HAP-1 (cell line): ENCODE measurements around the gene GYPC.
A peak's percentile ranks its signal among the peaks of the same experiment; 100 is the strongest.

Experiments used
- DNase-seq, 2 experiments: peaks; one replicate each; pipeline ENCODE4 v3.0.0-alpha.2; 2016 to 2020; ENCODE audit warnings: low spot score in 2 of 2
- H3K27me3 ChIP-seq: fragments of 250-450 bp; sonication (Bioruptor Pico); 2 replicates; pipeline ENCODE4 v1.5.1; 2020; ENCODE audit warnings: low read depth, mild to moderate bottlenecking, moderate library complexity
- H3K36me3 ChIP-seq: fragments of 250-450 bp; sonication (Bioruptor Pico); replicated peaks from 2 replicates; pipeline ENCODE4 v1.5.1; 2020; ENCODE audit warnings: mild to moderate bottlenecking
- H3K4me1 ChIP-seq: fragments of 250-450 bp; sonication (Bioruptor Pico); 2 replicates; pipeline ENCODE4 v1.5.1; 2020; ENCODE audit warnings: mild to moderate bottlenecking
- H3K4me3 ChIP-seq: fragments of 250-450 bp; sonication (Bioruptor Pico); 2 replicates; pipeline ENCODE4 v1.5.1; 2020; ENCODE audit warnings: mild to moderate bottlenecking, moderate library complexity
- H3K9me3 ChIP-seq: fragments of 250-450 bp; sonication (Bioruptor Pico); 2 replicates; pipeline ENCODE4 v1.5.1; 2020; ENCODE audit warnings: mild to moderate bottlenecking, moderate library complexity
- in situ Hi-C: fragments of 300-500 bp; cut with MboI; formaldehyde crosslinking; loops from 3 replicates; pipeline ENCODE4 v1.14.3; 2020; ENCODE audit warnings: low sequenced_read_pairs, inconsistent platforms, mixed read lengths

The GYPC gene

DNA sequence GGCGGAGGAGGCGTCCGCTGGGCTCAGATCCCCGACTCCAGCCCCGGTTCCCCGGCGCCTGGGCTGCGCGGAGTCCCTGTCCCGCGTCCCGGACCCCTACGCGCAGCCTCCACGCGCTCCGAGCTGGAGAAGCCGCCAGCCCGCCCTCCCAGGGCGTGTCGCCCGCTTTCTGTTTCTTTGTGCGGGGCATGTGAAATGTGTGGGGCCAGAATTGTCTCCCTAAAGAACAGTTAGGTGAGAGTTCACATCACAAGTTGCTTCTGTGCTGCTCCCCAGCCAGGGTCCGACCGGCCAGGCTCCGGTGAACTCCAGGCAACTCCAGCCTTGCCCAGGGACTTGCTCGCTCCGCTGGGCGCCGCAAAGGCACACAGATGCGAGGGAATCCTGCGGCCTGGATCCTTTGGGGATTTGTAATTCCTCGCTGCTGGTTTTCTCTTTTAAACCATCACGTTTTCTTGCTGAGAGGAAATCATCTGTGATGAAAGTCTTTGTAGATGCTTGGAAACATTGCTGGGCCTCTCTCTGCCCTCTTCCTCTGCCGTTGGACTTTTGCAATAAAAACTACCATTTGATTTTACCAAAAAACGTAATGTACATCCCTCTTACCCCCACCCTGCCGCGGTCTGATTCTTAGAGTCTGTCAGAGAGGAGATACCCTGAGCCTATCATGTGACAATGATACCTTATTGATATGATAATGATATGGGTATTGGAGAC lies 631 bp downstream of the GYPC start:
- peak overlapping the region; percentile 49 for H3K4me3 ChIP-seq
- H3K4me1 ChIP-seq: peaks cover 30% of the 10 kb centered on the region
- no peaks in the 10 kb centered on the region for H3K9me3 ChIP-seq
- DNase-seq: peak; percentile 24 to 61
- no peaks in the 10 kb centered on the region for H3K27me3 ChIP-seq
- H3K36me3 ChIP-seq: peaks cover 4% of the 10 kb centered on the region
- in situ Hi-C loops: no loop called here

DNA sequence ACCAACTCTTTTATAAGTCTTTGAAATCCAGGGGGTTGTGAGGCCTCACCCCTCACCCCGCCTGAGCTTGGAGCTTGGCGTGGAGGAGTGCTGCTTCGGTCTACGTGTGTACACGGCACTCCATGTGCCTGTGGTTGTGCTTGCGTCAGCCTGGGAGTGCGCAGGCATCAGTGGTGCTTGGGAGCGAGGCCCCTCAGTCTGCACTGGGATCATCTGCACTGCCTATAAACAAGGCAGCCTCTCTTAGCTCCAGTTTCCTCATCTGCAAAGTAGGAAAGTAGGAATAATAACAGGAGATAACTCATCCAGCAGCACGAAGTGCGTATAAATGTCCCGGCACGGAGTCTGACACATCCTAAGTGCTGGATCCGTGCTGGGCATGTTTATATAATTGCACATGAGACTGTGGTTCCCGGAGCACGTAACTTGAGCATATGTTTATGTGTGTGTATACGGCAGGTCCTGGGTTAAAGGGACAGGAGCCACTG lies 1.2 kb downstream of the GYPC start:
- in situ Hi-C loops: no loop called here
- H3K4me3 ChIP-seq: peak overlapping the region; percentile 49
- no peaks in the 10 kb centered on the region for H3K27me3 ChIP-seq

DNA sequence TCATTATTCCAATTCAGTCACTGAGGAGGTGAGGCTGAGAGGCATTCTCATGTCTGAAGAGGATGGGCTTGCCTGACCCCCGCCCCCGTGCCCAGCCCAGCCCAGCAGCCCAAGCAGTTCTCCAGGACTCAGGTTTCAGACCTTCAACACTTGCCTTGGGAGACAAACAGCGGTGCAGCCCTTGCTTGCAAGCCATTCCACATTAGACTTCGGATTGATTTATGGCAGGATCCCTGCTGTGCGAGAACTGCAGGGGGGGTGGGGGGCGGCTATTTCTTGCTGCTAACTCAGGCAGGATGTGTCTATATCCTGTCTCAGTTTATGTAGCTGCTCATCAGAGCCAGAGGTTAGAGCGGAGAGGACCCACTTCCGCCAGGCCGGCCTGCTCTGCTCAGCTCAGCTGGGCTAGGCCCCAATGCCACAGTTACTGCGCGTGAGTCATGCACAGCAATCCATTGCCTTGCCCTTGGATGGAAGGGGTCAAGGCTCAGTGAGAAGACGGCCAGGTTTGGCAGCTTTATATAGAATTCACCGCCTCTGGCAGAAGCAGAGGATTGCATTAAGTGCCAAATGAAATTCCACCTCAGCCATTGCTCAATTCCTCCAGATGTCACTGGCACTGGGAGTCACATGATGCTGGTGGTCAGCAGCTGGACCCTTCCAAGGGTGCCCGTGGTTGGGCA lies 1.8 kb downstream of the GYPC start:
- Histone ChIP-seq H3K4me3 (peak overlapping the region; percentile 49), H3K4me1 (peaks cover 30% of the 10 kb centered on the region), H3K36me3 (peaks cover 4% of the 10 kb centered on the region), H3K9me3 (no peaks in the 10 kb centered on the region), H3K27me3 (no peaks in the 10 kb centered on the region)
- in situ Hi-C loops: no loop called here
- peak; percentile 62 to 76 for DNase-seq

More for the DNA sequence above, 1.2 kb downstream of the GYPC start:
- Histone ChIP-seq H3K36me3 (peaks cover 4% of the 10 kb centered on the region), H3K4me1 (peaks cover 30% of the 10 kb centered on the region), H3K9me3 (no peaks in the 10 kb centered on the region)
- peak; percentile 78 to 79 for DNase-seq

DNA sequence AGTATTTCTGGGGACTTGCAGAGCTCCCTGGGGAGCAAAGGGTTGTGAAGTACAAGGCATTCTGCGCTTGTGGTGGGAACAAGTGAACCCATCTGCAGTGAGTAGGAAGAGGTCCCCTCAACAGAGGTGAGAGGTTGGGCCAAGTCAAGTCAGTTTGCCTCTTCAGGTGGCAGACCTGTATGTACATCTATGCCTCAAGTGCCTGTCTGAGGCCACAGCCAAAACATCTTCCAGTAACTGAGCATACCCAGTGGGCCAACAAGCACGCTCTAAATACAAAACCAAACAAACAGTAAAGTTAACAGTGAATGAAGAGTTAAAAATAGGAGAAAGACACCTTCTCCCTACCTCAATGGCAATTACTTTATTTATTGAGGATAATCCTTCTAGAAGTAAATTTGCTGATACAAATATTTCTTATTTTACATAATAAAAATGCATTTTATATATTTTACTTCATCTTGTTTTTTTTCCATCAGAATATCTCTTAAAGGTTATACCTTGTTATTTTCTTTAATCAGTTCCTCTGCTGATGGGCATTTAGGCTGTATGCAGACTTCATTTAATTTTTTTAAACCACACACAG lies 2.5 kb downstream of the GYPC start:
- DNase-seq: no peak
- peak overlapping the region; percentile 49 for H3K4me3 ChIP-seq
- H3K36me3 ChIP-seq: peaks cover 4% of the 10 kb centered on the region
- in situ Hi-C loops: no loop called here
- no peaks in the 10 kb centered on the region for H3K9me3 ChIP-seq
- H3K4me1 ChIP-seq: peaks cover 30% of the 10 kb centered on the region
- H3K27me3 ChIP-seq: no peaks in the 10 kb centered on the region

DNA sequence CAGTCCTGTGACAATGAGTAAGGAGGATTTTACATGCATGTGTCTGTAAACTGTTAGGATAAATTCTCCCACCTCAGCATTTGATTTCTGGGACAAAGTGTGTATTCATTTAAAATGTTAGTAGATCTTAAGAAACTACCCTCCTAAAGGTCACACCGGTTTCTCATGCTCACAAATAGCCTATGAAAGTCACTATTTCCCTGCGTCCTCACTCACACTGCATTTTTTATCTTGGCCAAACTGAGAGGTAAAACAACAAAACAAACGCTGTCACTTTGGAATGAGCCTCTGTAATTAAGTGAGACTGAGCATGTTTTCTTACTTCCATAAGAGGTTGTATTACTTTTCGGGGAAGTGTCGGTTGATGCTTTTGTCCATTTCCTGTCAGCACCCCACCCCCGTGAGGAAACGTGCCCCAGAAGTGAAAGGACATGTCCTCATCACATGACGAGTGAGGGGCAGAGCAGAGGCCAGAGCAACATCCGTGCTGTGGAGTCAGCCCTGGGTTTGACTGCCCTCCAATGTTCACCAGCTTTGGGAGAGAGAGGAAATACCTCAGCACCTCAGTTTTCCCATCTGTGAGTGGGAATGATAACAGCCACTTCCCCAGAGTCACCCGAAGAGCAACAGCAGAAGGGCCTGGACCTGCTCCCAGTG lies 3.1 kb downstream of the GYPC start:
- Histone ChIP-seq H3K4me3 (no peak overlapping the region), H3K9me3 (no peaks in the 10 kb centered on the region), H3K36me3 (peaks cover 4% of the 10 kb centered on the region), H3K27me3 (no peaks in the 10 kb centered on the region), H3K4me1 (peaks cover 30% of the 10 kb centered on the region)
- no peak for DNase-seq
- in situ Hi-C loops: no loop called here

DNA sequence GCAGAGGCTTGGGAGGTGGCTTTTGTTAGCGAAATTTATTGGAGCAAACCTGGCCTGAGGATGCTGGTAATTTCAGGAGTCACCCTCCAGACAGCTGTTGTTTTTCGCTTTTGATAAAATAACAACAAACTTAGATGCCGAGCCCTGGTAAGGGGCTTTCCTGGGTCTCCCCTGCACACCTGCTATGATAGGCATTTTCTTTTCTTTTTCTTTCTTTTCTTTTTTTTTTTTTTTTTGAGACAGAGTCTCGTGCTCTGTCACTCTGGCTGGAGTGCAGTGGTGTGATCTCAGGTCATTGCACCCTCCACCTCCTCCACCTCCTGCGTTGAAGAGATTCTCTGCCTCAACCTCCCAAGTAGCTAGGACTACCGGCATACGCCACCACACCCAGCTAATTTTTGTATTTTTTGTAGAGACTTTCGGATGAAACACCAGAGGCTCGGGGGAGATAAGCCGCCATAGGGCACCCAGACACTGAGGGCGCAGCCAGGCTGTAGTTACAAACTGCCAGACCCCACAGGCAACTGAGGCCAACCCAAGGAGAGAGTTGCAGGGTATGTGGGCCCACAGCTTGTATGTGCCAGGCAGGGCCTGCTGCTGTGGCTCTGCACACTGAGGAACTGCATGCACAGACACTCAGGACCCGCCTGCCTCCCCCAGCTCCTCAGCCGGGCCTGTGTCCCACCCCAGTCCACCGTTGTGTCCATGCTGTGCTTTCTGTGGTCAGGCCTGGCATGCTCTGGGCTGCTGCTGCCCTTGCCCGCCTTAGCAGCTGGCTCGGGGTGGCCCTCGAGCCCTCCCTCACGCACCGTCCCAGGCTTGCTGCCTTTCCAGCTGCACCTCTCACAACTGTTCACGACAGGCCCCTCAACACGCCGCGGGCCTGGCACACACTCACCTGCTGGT lies 3.9 kb downstream of the GYPC start:
- in situ Hi-C loops: loop anchor here (5.0 kb wide), 1 partner anchor 37 kb away; no protein-coding TSS in a partner anchor
- Histone ChIP-seq H3K27me3 (no peaks in the 10 kb centered on the region), H3K4me3 (no peak overlapping the region), H3K4me1 (peaks cover 26% of the 10 kb centered on the region), H3K9me3 (no peaks in the 10 kb centered on the region), H3K36me3 (peaks cover 4% of the 10 kb centered on the region)
- no peak for DNase-seq

DNA sequence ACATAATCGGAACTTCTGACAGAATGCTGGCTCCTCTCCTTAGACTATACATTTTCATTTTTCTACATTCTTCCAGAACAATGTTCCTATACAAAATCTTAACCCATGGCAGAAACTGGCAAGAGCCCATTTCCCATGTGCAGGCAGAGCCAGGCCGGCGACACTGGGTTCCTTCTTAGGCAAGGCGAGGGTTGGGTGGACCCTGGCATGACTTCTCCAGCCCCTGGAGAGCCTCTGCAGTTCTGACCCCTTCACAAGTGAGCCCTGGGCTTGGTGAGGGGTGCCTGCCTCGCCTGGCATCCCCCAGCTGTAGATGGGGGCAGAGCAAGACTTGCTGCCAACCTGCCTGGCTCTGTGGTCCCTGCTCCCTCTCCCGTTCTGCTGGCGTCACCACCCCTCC lies 5.0 kb downstream of the GYPC start:
- DNase-seq: no peak
- H3K9me3 ChIP-seq: no peaks in the 10 kb centered on the region
- peaks cover 19% of the 10 kb centered on the region for H3K4me1 ChIP-seq
- no peak overlapping the region for H3K4me3 ChIP-seq
- H3K27me3 ChIP-seq: no peaks in the 10 kb centered on the region
- H3K36me3 ChIP-seq: peaks cover 4% of the 10 kb centered on the region
- in situ Hi-C loops: loop anchor here (5.0 kb wide), 1 partner anchor 36 kb away; no protein-coding TSS in a partner anchor

DNA sequence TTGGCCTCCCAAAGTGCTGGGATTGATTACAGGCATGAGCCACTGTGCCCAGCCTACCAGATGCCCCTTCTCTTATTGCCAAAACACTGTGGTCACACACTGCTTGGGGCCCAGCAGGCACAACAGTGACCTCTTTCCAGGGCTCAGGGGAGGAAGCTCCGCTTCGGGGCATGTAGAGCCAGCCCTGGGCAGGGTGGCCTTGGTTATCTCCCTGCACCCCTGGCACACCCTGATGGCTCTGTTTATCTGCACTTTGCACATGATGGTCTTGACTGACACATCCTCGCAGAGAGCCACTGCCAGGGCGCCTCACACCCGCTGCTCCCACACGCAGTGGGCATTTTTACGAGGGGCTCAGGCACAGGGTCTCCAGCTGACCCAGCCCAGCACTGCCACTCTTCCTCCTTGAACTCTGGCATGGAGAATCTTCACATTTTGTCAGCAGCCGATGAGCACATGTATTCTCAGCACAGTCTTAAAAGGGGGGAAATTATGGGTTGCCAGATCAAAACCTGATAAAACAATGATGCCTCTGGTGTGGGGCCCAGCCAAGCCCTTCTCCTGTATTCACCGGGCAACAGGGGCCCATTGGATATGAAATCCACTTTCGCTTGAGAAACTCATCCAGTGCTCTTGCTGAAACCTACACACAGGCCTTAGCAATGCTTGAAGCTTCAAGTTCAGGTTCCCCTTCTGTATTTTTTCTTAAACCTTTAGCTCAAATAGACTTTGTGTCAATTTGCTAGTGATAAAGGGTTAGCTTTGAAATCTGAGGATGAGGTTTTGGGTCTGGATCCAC lies 5.9 kb downstream of the GYPC start:
- Histone ChIP-seq H3K36me3 (peaks cover 4% of the 10 kb centered on the region), H3K9me3 (no peaks in the 10 kb centered on the region)
- in situ Hi-C loops: loop anchor here (5.0 kb wide), 1 partner anchor 35 kb away; no protein-coding TSS in a partner anchor

DNA sequence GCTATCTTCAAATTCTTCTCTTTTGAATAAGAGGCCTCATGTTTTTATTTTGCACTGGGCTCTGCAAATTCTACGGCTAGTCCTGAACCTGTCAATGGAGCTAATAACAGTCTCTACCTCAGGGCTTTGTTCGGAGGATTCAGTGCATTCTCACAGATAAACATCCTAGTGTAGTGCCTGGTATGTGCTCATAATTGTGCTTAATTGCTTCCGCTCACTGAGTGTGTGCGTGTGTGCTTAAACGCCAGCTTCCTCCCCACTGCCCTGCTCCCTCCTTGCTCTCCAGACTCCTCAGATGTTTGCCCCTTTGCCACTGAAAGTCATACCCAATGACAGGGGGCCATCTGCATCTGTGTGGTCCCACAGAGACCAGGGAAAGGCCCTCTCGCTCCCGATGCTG lies 6.7 kb downstream of the GYPC start:
- DNase-seq: no peak
- H3K9me3 ChIP-seq: no peaks in the 10 kb centered on the region
- H3K4me3 ChIP-seq: no peak overlapping the region
- peaks cover 13% of the 10 kb centered on the region for H3K4me1 ChIP-seq
- in situ Hi-C loops: loop anchor here (5.0 kb wide), 1 partner anchor 35 kb away; no protein-coding TSS in a partner anchor
- H3K27me3 ChIP-seq: no peaks in the 10 kb centered on the region
- H3K36me3 ChIP-seq: peaks cover 4% of the 10 kb centered on the region

More for the DNA sequence above, 5.9 kb downstream of the GYPC start:
- no peak for DNase-seq
- peaks cover 19% of the 10 kb centered on the region for H3K4me1 ChIP-seq
- H3K27me3 ChIP-seq: no peaks in the 10 kb centered on the region
- no peak overlapping the region for H3K4me3 ChIP-seq

DNA sequence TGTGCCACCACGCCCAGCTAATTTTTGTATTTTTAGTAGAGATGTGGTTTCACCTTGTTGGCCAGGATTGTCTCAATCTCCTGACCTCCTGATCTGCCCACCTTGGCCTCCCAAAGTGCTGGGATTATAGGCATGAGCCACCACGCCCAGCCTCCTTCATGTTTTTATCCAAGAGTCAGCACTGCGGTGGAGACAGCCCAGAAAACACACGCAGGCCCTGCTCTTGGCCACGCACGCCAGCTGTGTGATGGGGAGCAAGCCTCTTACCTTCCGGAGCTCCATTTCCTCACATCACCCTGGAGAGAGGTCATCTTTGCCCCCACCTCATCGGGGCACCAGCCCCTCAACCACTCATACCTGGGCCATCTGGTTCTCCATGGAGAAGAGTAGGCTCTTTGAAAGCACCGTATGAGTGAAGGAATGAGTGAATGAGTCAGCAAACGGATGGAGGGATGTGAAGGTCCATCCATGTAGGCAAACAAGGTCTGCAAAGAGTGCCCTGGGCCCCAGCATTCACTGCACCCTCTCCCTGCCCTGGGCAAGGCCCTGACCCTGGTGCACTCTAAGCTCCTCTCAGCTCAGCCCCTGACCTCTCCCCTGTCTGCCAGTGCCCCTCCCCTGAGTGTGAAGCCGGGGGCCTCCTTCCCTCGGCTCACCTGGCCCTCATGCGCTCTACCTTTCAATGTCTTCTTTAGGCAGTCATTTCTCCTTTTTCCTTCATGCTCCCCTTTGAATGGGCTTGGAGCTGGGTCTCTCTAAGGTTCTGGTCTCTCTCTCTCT lies 7.4 kb downstream of the GYPC start:
- no peaks in the 10 kb centered on the region for H3K9me3 ChIP-seq
- DNase-seq: no peak
- H3K4me1 ChIP-seq: peaks cover 5% of the 10 kb centered on the region
- H3K27me3 ChIP-seq: no peaks in the 10 kb centered on the region
- in situ Hi-C loops: loop anchor here (5.0 kb wide), 1 partner anchor 34 kb away; no protein-coding TSS in a partner anchor
- no peaks in the 10 kb centered on the region; the same call in 1 of the 2 replicates for H3K36me3 ChIP-seq
- no peak overlapping the region for H3K4me3 ChIP-seq

DNA sequence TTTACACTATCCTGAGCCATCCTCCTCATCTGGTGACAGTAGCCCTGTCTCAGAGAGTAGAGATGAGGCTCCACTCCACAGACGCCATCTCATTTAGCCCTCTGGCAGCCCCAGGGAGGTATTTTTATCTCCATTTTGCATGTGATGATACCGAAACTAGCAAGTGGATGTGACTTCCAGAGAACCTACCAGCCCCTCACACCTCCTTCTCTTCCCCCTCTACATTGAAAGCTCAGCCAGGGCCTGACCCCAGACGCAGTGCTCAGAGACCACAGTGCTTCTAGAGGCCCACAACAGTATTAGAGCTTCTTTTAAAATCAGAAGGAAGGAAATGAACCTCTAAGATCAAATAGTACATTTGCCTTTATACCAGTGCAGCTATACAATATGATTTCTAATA lies 8.3 kb downstream of the GYPC start:
- DNase-seq: no peak
- Histone ChIP-seq H3K4me1 (no peaks in the 10 kb centered on the region), H3K36me3 (no peaks in the 10 kb centered on the region; the same call in 1 of the 2 replicates), H3K4me3 (no peak overlapping the region), H3K27me3 (no peaks in the 10 kb centered on the region), H3K9me3 (no peaks in the 10 kb centered on the region)
- in situ Hi-C loops: loop anchor here (5.0 kb wide), 1 partner anchor 33 kb away; no protein-coding TSS in a partner anchor
